Fibroblast of villous mesenchyme (primary cell): ENCODE results near the gene CACNA1S. TPM values are rescaled to one million over a fixed set of nuclear protein-coding genes. Genes with fewer than 3 reads are reported as not detected.

ENCODE experiments used
- DNase-seq: peaks from one replicate; pipeline ENCODE4 v3.0.0-alpha.2; 2010; ENCODE audit warnings: low read depth
- H3K4me3 ChIP-seq: 2 replicates; pipeline ENCODE4 v1.5.1; 2011; ENCODE audit warnings: low read depth, mild to moderate bottlenecking, low read length
- CTCF ChIP-seq: IDR thresholded peaks from 2 replicates; pipeline ENCODE4 v1.5.1; 2012; ENCODE audit warnings: low read depth, mild to moderate bottlenecking, low read length; ENCODE audit not compliant: insufficient read depth
- total RNA-seq: library from RNA; depleted of rRNA; stranded (reverse); fragments of >200 nt; gene quantifications from 2 replicates; pipeline ENCODE4 v1.2.3, GENCODE V29; 2012

CACNA1S gene
- total RNA-seq, 1 donor, result not detected

- DNase-seq, result no peak
- no peak overlapping the region for H3K4me3 ChIP-seq
- TF ChIP-seq CTCF, result no peak
Observed at GRCh38 chr1:201111672-201112071, 554 bp downstream of the CACNA1S start.

- no peak for TF ChIP-seq CTCF
- no peak for DNase-seq
- H3K4me3 ChIP-seq, result no peak overlapping the region
Observed at GRCh38 chr1:201111156-201111555, 1.1 kb downstream of the CACNA1S start.

GRCh38 chr1:201110616-201111015 is 1.6 kb downstream of the CACNA1S start:
- TF ChIP-seq CTCF, result no peak
- no peak for DNase-seq
- H3K4me3 ChIP-seq, result no peak overlapping the region

GRCh38 chr1:201110138-201110537 is 2.1 kb downstream of the CACNA1S start:
- DNase-seq, result no peak
- H3K4me3 ChIP-seq, result no peak overlapping the region
- TF ChIP-seq CTCF, result no peak

GRCh38 chr1:201109651-201110050 is 2.6 kb downstream of the CACNA1S start:
- H3K4me3 ChIP-seq, result no peak overlapping the region
- DNase-seq, result no peak
- TF ChIP-seq CTCF, result no peak

GRCh38 chr1:201108614-201109013 is 3.6 kb downstream of the CACNA1S start:
- no peak for TF ChIP-seq CTCF
- H3K4me3 ChIP-seq, result no peak overlapping the region
- DNase-seq, result no peak

- no peak for DNase-seq
- no peak overlapping the region for H3K4me3 ChIP-seq
- TF ChIP-seq CTCF, result no peak
Observed at GRCh38 chr1:201105688-201106087, 6.5 kb downstream of the CACNA1S start.
